ENCODE results near the gene PARVG. TPM values are rescaled to one million over a fixed set of nuclear protein-coding genes. Genes with fewer than 3 reads are reported as not detected.

The PARVG gene
- total and polyA plus RNA-seq, 10 of the 15 experiments (the other 5 are each of a cell fraction or from before 2014, with no cell fraction given), result 6.3 to 123 (median 71.9) TPM

GRCh38 chr22:44245867-44246266 lies 65.1 kb downstream of the PARVG start:
- Histone ChIP-seq H3K27me3 (replicated peaks in 1 of 2; ENCODE audit: control insufficient read depth in 2 of 2, insufficient read depth in 2 of 2, low read length in 1 of 2) (no peaks in the 10 kb centered on the region; a peak in 2 of 4 replicates), H2AFZ (ENCODE audit: control insufficient read depth, low read depth, low read length) (no peak overlapping the region), H4K20me1 (ENCODE audit: control insufficient read depth, insufficient read depth) (no peaks in the 10 kb centered on the region), H3K4me3 (no peak overlapping the region), H3K9me3 (replicated peaks; ENCODE audit: control insufficient read depth, insufficient read depth, low read length) (peaks cover 4% of the 10 kb centered on the region; the same call in 2 of the 3 replicates), H3K4me2 (ENCODE audit: control insufficient read depth, insufficient read depth) (no peak overlapping the region), H3K9ac (ENCODE audit: control insufficient read depth, insufficient read depth, low read length) (no peak overlapping the region), H3K4me1 (ENCODE audit: control insufficient read depth, insufficient read depth, low read length) (no peaks in the 10 kb centered on the region), H3K36me3 (ENCODE audit: control insufficient read depth in 2 of 2, insufficient read depth in 2 of 2, low read length in 1 of 2) (no peaks in the 10 kb centered on the region), H3K27ac (ENCODE audit: control insufficient read depth, insufficient read depth) (no peak overlapping the region), H3K79me2 (ENCODE audit: control insufficient read depth, insufficient read depth, low read length) (no peaks in the 10 kb centered on the region)
- intact Hi-C loops (cut with micrococcal nuclease; ENCODE audit: unreplicated experiment) (no loop called here), in situ Hi-C loops (cut with MboI) (no loop called here)
- no TSS peak for BruUV-seq (replicated peaks)
- POLR2A ChIA-PET, result no interaction called here
- FAIRE-seq (no peak), DNase-seq (ENCODE audit: low read depth, low spot score) (no peak), ATAC-seq (no peak)
- WGBS (ENCODE audit: insufficient coverage, insufficient replicate concordance, low lambda C conversion rate, missing lambda C conversion rate), result 50% methylated on average over 6 of the region's 8 CpGs
- RAD21 ChIA-PET (ENCODE audit: unreplicated experiment), result no interaction called here
- CTCF ChIA-PET, result no interaction called here
- SMC1A ChIA-PET (ENCODE audit: uncharacterized antibody, unreplicated experiment), result no interaction called here
- no peak for TF ChIP-seq ZNF592 (IDR thresholded peaks at IDR 0.05)
- no peak for TF ChIP-seq CHD4 (IDR thresholded peaks at IDR 0.05)
- TF ChIP-seq, protein P1, sequence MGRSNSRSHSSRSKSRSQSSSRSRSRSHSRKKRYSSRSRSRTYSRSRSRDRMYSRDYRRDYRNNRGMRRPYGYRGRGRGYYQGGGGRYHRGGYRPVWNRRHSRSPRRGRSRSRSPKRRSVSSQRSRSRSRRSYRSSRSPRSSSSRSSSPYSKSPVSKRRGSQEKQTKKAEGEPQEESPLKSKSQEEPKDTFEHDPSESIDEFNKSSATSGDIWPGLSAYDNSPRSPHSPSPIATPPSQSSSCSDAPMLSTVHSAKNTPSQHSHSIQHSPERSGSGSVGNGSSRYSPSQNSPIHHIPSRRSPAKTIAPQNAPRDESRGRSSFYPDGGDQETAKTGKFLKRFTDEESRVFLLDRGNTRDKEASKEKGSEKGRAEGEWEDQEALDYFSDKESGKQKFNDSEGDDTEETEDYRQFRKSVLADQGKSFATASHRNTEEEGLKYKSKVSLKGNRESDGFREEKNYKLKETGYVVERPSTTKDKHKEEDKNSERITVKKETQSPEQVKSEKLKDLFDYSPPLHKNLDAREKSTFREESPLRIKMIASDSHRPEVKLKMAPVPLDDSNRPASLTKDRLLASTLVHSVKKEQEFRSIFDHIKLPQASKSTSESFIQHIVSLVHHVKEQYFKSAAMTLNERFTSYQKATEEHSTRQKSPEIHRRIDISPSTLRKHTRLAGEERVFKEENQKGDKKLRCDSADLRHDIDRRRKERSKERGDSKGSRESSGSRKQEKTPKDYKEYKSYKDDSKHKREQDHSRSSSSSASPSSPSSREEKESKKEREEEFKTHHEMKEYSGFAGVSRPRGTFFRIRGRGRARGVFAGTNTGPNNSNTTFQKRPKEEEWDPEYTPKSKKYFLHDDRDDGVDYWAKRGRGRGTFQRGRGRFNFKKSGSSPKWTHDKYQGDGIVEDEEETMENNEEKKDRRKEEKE (IDR thresholded peaks at IDR 0.05), result no peak
- TF ChIP-seq HCFC1 (IDR thresholded peaks at IDR 0.05; ENCODE audit: low read length), result no peak
- no peak for TF ChIP-seq SP1 (IDR thresholded peaks at IDR 0.05; ENCODE audit: low read depth, low read length)

Data from GM12878 (cell line).